BJ (cell line): Measurements from ENCODE around the gene CUBN. TPM values are rescaled to one million over a fixed set of nuclear protein-coding genes. Genes with fewer than 3 reads are reported as not detected.
A peak's percentile ranks its signal among the peaks of the same experiment; 100 is the strongest.

ENCODE experiments used
- CTCF ChIA-PET: fragments of 350-600 bp; formaldehyde crosslinking; extraction: SDS; loops from one replicate; lab custom pipeline; 2021; ENCODE audit warnings: antibody characterized with exemption, inconsistent platforms; lab: Yijun Ruan, JAX
- POLR2A ChIA-PET: fragments of 300-600 bp; sonication (Branson Sonifier 250); formaldehyde crosslinking; extraction: SDS; loops from one replicate; lab custom pipeline; 2021; ENCODE audit warnings: antibody characterized with exemption; lab: Charles Lee
- DNase-seq: peaks from one replicate; pipeline ENCODE4 v3.0.0-alpha.2; 2011; ENCODE audit warnings: low read depth
- H3K27me3 ChIP-seq: 2 replicates; pipeline ENCODE4 v1.6.0; 2011; ENCODE audit warnings: low read length; ENCODE audit not compliant: control insufficient read depth, insufficient read depth
- H3K36me3 ChIP-seq: 2 replicates; pipeline ENCODE4 v1.5.1; 2011; ENCODE audit warnings: low read length; ENCODE audit not compliant: control insufficient read depth, insufficient read depth
- H3K4me3 ChIP-seq: 2 replicates; pipeline ENCODE4 v1.5.1; 2011; ENCODE audit warnings: low read depth, mild to moderate bottlenecking, control low read depth, low read length
- CTCF ChIP-seq: IDR thresholded peaks from 2 replicates; pipeline ENCODE4 v1.5.1; 2011; ENCODE audit warnings: low read depth, mild to moderate bottlenecking, control low read depth, inconsistent platforms, low read length, moderate library complexity; ENCODE audit not compliant: insufficient read depth
- polyA plus RNA-seq: library from polyadenylated mRNA; depleted of rRNA; stranded (reverse); fragments of >200 nt; gene quantifications from 2 replicates; pipeline ENCODE4 v1.2.3, GENCODE V29; 2011

Gene CUBN
- polyA plus RNA-seq, 1 experiment, result 0.39 TPM

- CTCF ChIA-PET, result no interaction called here
- no peak for TF ChIP-seq CTCF
- POLR2A ChIA-PET, result no interaction called here
- no peaks in the 10 kb centered on the region for H3K36me3 ChIP-seq
- no peak overlapping the region for H3K4me3 ChIP-seq
- DNase-seq, result no peak
- H3K27me3 ChIP-seq, result no peaks in the 10 kb centered on the region
These were observed 341.5 kb downstream of the CUBN start for GRCh38 chr10:16788125-16788524.

GRCh38 chr10:16787361-16787791, 342.2 kb downstream of the CUBN start:
- TF ChIP-seq CTCF, result no peak
- H3K36me3 ChIP-seq, result no peaks in the 10 kb centered on the region
- H3K4me3 ChIP-seq, result no peak overlapping the region
- ChIA-PET CTCF (interaction anchor here (1.3 kb wide), 1 partner anchor 10 kb away, joined by 8 read pairs; no protein-coding TSS in a partner anchor), POLR2A (no interaction called here)
- H3K27me3 ChIP-seq, result no peaks in the 10 kb centered on the region
- no peak for DNase-seq

GRCh38 chr10:16780338-16780880, 349.2 kb downstream of the CUBN start:
- POLR2A ChIA-PET, result no interaction called here
- CTCF ChIA-PET, result no interaction called here
- Histone ChIP-seq H3K36me3 (peaks cover 5% of the 10 kb centered on the region), H3K4me3 (no peak overlapping the region), H3K27me3 (no peaks in the 10 kb centered on the region)
- no peak for TF ChIP-seq CTCF
- DNase-seq, result no peak

GRCh38 chr10:16779384-16779915, 350.2 kb downstream of the CUBN start:
- H3K27me3 ChIP-seq, result no peaks in the 10 kb centered on the region
- CTCF ChIA-PET, result interaction anchor here (0.6 kb wide), 1 partner anchor 340 kb away, joined by 3 read pairs; no protein-coding TSS in a partner anchor
- H3K4me3 ChIP-seq, result no peak overlapping the region
- no peak for DNase-seq
- no peak for TF ChIP-seq CTCF
- POLR2A ChIA-PET, result no interaction called here
- peaks cover 5% of the 10 kb centered on the region for H3K36me3 ChIP-seq

GRCh38 chr10:16777473-16778370, 351.9 kb downstream of the CUBN start:
- ChIA-PET POLR2A (no interaction called here), CTCF (interaction anchor here (0.5 to 2.1 kb wide), 8 partner anchors 9 to 875 kb away, joined by 3 to 9 read pairs (median 6); no protein-coding TSS in a partner anchor)
- Histone ChIP-seq H3K4me3 (no peak overlapping the region), H3K27me3 (no peaks in the 10 kb centered on the region), H3K36me3 (peaks cover 5% of the 10 kb centered on the region)
- TF ChIP-seq CTCF, result peak; percentile 68
- no peak for DNase-seq
